ENCODE data around the gene ZNF236.

The ZNF236 gene

GRCh38 chr18:76992226-76993084 is 170.1 kb downstream of the ZNF236 start:
- no peak for DNase-seq

- no peak for DNase-seq
Observed at GRCh38 chr18:76993085-76993382, 170.7 kb downstream of the ZNF236 start.

- no peak for DNase-seq
Observed at GRCh38 chr18:76993573-76993972, 171.2 kb downstream of the ZNF236 start.

- no peak for DNase-seq
Observed at GRCh38 chr18:76994086-76994654, 171.8 kb downstream of the ZNF236 start.

- DNase-seq: no peak
Observed at GRCh38 chr18:76995896-76996295, 173.5 kb downstream of the ZNF236 start.

GRCh38 chr18:76996429-76996828 is 174.1 kb downstream of the ZNF236 start:
- no peak for DNase-seq

- no peak for DNase-seq
Observed at GRCh38 chr18:76997951-76998808, 175.8 kb downstream of the ZNF236 start.

GRCh38 chr18:76999077-76999476 is 176.7 kb downstream of the ZNF236 start:
- no peak for DNase-seq

- DNase-seq: peak; percentile 70
Observed at GRCh38 chr18:77000527-77000926, 178.2 kb downstream of the ZNF236 start.

GRCh38 chr18:77001041-77001440 is 178.7 kb downstream of the ZNF236 start:
- DNase-seq: no peak

- no peak for DNase-seq
Observed at GRCh38 chr18:77001979-77002378, 179.6 kb downstream of the ZNF236 start.

GRCh38 chr18:77002496-77002895 is 180.1 kb downstream of the ZNF236 start:
- no peak for DNase-seq

- DNase-seq: no peak
Observed at GRCh38 chr18:77003316-77003715, 181.0 kb downstream of the ZNF236 start.

- DNase-seq: no peak
Observed at GRCh38 chr18:77004555-77005380, 182.4 kb downstream of the ZNF236 start.

- DNase-seq: no peak
Observed at GRCh38 chr18:77005651-77006195, 183.4 kb downstream of the ZNF236 start.

- no peak for DNase-seq
Observed at GRCh38 chr18:77006305-77007175, 184.2 kb downstream of the ZNF236 start.

- DNase-seq: no peak
Observed at GRCh38 chr18:77007251-77007650, 184.9 kb downstream of the ZNF236 start.

- DNase-seq: no peak
Observed at GRCh38 chr18:77008006-77008405, 185.6 kb downstream of the ZNF236 start.

- DNase-seq: no peak
Observed at GRCh38 chr18:77008576-77009315, 186.4 kb downstream of the ZNF236 start.

- no peak for DNase-seq
Observed at GRCh38 chr18:77009675-77010074, 187.3 kb downstream of the ZNF236 start.

GRCh38 chr18:77012120-77012519 is 189.8 kb downstream of the ZNF236 start:
- DNase-seq: no peak

All from stimulated activated CD8-positive, alpha-beta memory T cell treated with anti-CD3 and anti-CD28 coated beads, Interleukin-4, amount 100 ng/mL, for 48 hours (primary cell).